Choroid plexus epithelial cell (primary cell): ENCODE data around the gene ST3GAL3.

Experiments used
- DNase-seq: peaks from one replicate; pipeline ENCODE4 v3.0.0-alpha.2; 2010; ENCODE audit warnings: low read depth
- H3K4me3 ChIP-seq: 2 replicates; pipeline ENCODE4 v1.5.1; 2011; ENCODE audit warnings: low read depth, mild to moderate bottlenecking, control low read depth, low read length, moderate library complexity
- CTCF ChIP-seq: conservative IDR thresholded peaks from 2 replicates; pipeline ENCODE4 v1.5.1; 2011; ENCODE audit warnings: low read depth, mild to moderate bottlenecking, control low read depth, inconsistent platforms, low read length, moderate library complexity

The ST3GAL3 gene

GRCh38 chr1:43731867-43732531 lies 24.7 kb downstream of the ST3GAL3 start:
- DNase-seq, result no peak
- no peak overlapping the region for H3K4me3 ChIP-seq
- no peak for TF ChIP-seq CTCF

GRCh38 chr1:43736819-43737218 lies 29.5 kb downstream of the ST3GAL3 start:
- H3K4me3 ChIP-seq, result no peak overlapping the region
- TF ChIP-seq CTCF, result no peak
- DNase-seq, result no peak

GRCh38 chr1:43742026-43742425 lies 34.7 kb downstream of the ST3GAL3 start:
- no peak for DNase-seq
- TF ChIP-seq CTCF, result no peak
- H3K4me3 ChIP-seq, result no peak overlapping the region

- no peak for DNase-seq
- H3K4me3 ChIP-seq, result no peak overlapping the region
- no peak for TF ChIP-seq CTCF
These were observed 35.9 kb downstream of the ST3GAL3 start for GRCh38 chr1:43743206-43743605.

- no peak for DNase-seq
- TF ChIP-seq CTCF, result no peak
These were observed 40.4 kb downstream of the ST3GAL3 start for GRCh38 chr1:43747736-43748135.

GRCh38 chr1:43750083-43750482 lies 42.7 kb downstream of the ST3GAL3 start:
- no peak overlapping the region for H3K4me3 ChIP-seq
- DNase-seq, result no peak
- no peak for TF ChIP-seq CTCF

More at GRCh38 chr1:43747736-43748135, 40.4 kb downstream of the ST3GAL3 start:
- H3K4me3 ChIP-seq, result no peak overlapping the region

- no peak for TF ChIP-seq CTCF
- H3K4me3 ChIP-seq, result no peak overlapping the region
- DNase-seq, result no peak
These were observed 46.1 kb downstream of the ST3GAL3 start for GRCh38 chr1:43753422-43753821.
